SK-N-MC (cell line): ENCODE results near the gene FCER2.

ENCODE experiments used
- FOXP2 ChIP-seq: optimal IDR thresholded peaks from 2 replicates; pipeline ENCODE3; 2011; ENCODE audit warnings: mild to moderate bottlenecking, moderate library complexity; ENCODE audit not compliant: insufficient read depth; ENCODE audit errors: extremely low read length, control extremely low read depth
- POLR2AphosphoS5 ChIP-seq: IDR thresholded peaks from 2 replicates; pipeline ENCODE4 v1.6.1; 2012; ENCODE audit warnings: mild to moderate bottlenecking, low read depth, low read length, borderline replicate concordance

DNA sequence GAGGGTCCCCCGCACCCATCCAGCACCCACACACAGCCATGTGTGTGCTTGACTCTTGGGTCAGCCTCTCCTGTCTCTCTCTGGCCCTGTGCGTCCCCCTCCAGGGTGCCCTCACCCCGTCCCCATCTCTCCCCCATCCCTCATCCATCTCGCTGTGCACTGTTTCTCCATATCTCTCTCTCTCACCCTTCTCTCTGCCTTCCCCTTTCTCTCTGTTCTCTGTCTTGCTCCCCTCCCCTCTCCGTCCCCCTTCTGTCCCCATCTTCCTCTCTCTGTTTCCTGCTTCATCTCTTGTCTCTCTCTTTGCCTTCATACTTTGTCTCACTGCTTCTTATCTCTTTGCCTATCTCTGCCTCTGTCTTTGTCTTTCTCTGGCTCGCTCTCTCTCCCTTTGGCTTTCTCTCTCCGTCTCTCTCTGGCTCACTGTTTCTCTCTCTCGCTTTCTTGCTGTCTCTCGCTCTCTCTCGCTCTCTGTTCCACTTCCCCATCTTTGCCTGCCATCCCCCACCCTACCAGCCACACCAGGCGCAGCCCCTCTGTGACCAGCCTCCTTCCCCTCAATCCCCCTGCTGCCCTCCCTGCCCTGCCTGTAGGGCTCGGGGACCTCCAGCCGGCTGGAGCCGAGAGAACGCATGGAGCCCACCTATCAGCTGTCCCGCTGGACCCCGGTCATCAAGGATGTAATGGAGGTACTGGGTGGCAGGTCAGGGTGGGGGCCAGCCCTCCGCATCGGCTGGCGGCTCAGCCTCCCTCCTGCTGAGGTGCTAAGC lies 56.1 kb downstream of the FCER2 start:
- TF ChIP-seq POLR2AphosphoS5 (no peak), FOXP2 (no peak)
